Measurements from ENCODE around the gene SNRNP27.
"Not testable (repeated sequence)": the region's sequence is repeated elsewhere in the genome, so short reads cannot be mapped to it uniquely, and the experiment has no call there.

SNRNP27 gene

DNA sequence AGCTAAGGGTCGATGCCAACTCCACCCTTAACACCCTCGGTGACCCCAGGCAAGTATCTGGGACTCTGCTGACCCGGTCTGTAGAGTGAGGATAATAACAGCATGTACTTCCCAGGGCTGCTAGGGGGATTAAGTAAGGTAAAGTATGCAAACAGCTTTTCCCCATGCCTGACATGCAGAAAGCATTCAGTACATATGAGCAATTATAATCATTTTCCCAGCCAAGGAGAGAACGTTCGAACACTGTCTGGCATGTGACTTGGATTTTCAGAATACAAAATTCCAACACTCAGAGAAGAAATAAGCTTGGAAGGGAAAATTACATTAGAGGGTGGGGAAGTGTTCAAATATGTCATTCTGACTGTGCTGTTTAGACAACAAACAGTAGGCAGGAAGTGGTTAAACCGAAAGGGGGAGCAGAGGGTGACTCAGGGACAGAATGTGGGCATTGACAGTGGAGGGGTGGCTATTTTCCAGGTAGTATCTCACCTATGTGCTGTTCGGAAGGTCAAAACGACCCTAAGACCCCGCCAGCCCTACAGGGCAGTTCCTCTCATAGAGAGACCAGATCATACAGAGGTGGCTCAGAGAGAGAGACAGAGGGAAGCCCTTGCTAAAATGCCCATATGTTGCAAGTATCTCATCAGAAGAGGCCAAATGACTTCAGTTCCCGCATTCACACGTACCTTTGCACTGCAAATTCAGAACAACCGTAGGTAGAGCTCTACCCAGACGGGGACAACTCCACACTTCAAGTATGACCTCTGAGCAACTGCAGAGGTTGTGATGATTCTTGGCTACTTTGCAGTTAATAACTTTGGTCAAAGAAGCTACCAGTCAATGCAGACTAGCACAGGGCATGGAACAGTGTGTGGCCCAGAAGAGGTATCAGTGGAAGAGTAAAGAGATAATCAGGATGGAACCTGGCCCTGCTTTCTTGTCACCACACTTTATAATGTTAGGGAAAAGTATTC, 52.9 kb downstream of the SNRNP27 start:
- Histone ChIP-seq H3K4me1 (ENCODE audit: insufficient read depth, low read length) (peaks cover 5% of the 10 kb centered on the region; the same call in 1 of the 2 replicates), H3K9ac (ENCODE audit: low read depth, low read length) (no peak overlapping the region), H3K9me3 (ENCODE audit: control insufficient read depth, insufficient read depth, low read length) (no peaks in the 10 kb centered on the region), H3K36me3 (ENCODE audit: insufficient read depth, low read length) (no peaks in the 10 kb centered on the region)

DNA sequence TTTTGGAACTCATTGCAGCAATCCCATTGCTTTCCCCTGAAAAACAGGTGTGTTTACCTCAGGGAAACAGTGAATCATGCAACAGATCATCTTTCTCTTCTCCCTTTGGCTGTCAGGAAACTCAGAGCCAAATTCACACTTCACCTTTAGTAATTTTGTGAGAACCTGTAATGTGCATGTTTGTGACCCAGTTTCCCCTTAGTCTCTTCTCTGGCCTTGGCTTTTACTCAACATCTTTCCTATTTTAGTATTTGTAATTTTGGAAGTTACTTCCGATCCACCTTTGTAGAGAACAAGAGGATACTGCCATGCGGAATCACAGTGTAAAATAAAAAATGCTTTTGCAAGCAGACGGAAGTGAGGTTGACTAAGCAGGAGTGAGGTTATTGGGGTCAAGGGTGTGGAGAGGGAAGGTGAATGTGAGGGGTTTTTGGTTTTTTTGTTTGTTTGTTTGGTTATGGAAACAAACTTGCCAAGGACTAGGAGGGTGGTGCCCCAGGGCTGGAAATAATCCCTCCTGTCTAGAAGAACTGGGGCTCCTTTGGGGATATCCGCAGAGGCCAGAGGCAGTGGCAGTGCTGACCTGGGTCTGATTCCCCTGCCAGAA, 53.7 kb downstream of the SNRNP27 start:
- peaks cover 5% of the 10 kb centered on the region; the same call in 1 of the 2 replicates for H3K4me1 ChIP-seq (ENCODE audit: insufficient read depth, low read length)
- no peaks in the 10 kb centered on the region for H3K9me3 ChIP-seq (ENCODE audit: control insufficient read depth, insufficient read depth, low read length)
- H3K9ac ChIP-seq (ENCODE audit: low read depth, low read length) = no peak overlapping the region
- H3K36me3 ChIP-seq (ENCODE audit: insufficient read depth, low read length) = no peaks in the 10 kb centered on the region

DNA sequence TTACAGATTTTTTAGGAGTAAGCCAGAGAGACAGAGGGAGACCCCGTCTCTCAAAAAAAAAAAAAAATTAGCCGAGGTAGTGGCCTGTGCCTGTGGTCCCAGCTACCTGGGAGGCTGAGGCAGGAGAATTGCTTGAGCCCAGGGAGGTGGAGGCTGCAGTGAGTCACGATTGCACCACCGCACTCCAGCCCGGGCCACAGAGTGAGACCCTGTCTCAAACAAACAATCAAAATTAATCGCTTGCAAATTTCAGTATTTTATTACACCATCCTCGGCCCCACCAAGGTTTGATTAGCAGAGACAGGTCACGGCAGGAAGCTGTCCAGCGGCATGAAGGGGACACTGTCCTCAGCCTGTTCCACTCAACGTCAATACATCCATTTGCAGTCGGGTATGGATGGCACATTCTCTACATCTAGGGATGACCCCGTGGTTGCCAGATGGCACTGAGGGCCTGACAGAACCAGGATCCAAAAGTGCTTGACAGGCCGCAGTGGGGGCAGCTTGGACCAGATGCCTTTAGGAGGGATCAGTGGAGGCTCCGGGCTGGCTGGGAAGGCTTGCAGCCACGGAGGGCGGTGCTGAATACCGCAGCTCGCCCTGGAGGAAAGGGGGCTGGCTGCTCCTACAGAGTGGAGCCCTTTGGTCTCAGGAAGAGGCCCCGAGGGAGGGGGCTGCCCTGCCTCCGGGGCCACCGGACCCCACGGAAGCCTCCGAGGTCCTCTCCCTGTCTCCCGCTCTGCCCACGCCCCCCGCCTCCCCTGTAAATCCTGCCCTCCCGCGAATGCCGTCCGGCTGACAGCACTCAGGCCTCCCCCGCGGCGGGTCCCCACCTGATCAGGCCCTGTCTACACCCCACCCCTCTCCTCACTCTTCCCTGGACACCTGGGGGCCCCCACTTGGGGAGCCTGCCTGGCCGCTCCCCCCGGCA, 54.5 kb downstream of the SNRNP27 start:
- Histone ChIP-seq H3K4me1 (ENCODE audit: insufficient read depth, low read length) (peaks cover 5% of the 10 kb centered on the region; the same call in 1 of the 2 replicates), H3K9me3 (ENCODE audit: control insufficient read depth, insufficient read depth, low read length) (no peaks in the 10 kb centered on the region), H3K36me3 (ENCODE audit: insufficient read depth, low read length) (no peaks in the 10 kb centered on the region), H3K9ac (ENCODE audit: low read depth, low read length) (no peak overlapping the region)

DNA sequence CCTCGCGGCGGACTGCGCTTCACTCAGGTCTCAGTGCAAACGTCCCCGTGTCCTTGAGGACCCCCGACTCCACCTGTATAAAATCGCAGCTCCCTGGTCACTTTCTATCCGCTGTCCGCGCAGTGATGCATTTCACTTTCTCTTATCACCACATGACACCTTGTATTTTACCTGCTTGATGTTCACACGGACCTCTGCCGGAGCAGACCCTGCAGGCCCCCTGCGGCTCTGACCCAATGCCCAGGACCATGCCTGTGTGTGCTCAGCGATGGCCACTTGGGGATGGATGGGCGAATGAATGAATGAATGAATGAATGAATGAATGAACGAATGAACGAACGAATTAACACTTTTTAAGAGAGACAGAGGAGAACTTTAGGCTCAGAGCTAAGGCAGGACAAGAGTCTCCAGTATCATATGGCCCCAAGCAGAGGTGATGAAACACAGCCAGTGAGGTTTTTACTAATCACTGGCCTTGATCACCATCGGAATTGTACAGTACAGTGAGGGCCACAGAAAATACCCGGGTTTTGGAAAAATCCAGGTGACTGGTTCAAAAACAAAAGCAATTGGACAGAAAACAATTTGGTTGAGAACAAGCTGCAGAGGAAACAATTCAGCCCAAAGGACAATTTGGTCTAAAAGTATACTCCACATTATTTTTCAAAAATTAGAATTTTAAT, 55.3 kb downstream of the SNRNP27 start:
- H3K4me1 ChIP-seq (ENCODE audit: insufficient read depth, low read length) = peaks cover 5% of the 10 kb centered on the region; the same call in 1 of the 2 replicates
- no peaks in the 10 kb centered on the region for H3K36me3 ChIP-seq (ENCODE audit: insufficient read depth, low read length)
- no peaks in the 10 kb centered on the region for H3K9me3 ChIP-seq (ENCODE audit: control insufficient read depth, insufficient read depth, low read length)
- H3K9ac ChIP-seq (ENCODE audit: low read depth, low read length) = no peak overlapping the region

DNA sequence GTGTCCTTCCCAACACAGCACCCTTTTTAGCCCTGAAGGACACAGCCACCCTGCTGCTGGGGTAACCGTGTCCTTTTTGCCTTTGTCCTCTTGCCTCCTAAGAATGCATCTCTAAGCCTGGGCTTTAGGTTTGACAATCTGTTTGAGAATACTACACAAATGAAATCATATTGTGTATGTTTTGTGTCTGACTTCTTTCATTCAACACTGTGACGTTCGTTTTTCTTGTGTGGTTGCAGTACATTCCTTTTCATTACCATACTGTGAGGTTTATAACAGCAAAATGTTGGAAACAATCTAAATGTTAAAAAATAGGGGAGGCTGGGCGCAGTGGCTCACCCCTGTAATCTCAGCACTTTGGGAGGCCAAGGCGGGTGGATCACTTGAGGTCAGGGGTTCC, 56.5 kb downstream of the SNRNP27 start:
- H3K4me1 ChIP-seq (ENCODE audit: insufficient read depth, low read length) = peaks cover 5% of the 10 kb centered on the region; the same call in 1 of the 2 replicates
- H3K36me3 ChIP-seq (ENCODE audit: insufficient read depth, low read length) = no peaks in the 10 kb centered on the region
- H3K9ac ChIP-seq (ENCODE audit: low read depth, low read length) = no peak overlapping the region
- H3K9me3 ChIP-seq (ENCODE audit: control insufficient read depth, insufficient read depth, low read length) = no peaks in the 10 kb centered on the region

DNA sequence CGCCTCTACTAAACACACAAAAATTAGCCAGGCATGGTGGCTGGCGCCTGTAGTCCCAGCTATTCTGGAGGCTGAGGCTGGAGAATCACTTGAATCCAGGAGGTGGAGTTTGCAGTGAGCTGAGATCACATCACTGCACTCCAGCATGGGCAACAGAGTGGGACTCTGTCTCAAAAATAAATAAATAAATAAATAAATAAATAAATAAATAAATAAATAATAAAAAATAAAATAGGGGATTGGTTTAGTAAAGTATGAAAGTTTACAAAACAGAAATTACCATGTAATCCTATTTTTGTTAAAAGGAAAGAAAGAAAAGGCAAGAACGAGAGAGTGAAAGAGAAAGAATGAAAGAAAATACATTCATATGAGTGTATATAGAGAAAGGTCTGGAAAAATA, 56.9 kb downstream of the SNRNP27 start:
- H3K36me3 ChIP-seq (ENCODE audit: insufficient read depth, low read length); H3K4me1 ChIP-seq (ENCODE audit: insufficient read depth, low read length); H3K9me3 ChIP-seq (ENCODE audit: control insufficient read depth, insufficient read depth, low read length); H3K9ac ChIP-seq (ENCODE audit: low read depth, low read length): not testable (repeated sequence)

DNA sequence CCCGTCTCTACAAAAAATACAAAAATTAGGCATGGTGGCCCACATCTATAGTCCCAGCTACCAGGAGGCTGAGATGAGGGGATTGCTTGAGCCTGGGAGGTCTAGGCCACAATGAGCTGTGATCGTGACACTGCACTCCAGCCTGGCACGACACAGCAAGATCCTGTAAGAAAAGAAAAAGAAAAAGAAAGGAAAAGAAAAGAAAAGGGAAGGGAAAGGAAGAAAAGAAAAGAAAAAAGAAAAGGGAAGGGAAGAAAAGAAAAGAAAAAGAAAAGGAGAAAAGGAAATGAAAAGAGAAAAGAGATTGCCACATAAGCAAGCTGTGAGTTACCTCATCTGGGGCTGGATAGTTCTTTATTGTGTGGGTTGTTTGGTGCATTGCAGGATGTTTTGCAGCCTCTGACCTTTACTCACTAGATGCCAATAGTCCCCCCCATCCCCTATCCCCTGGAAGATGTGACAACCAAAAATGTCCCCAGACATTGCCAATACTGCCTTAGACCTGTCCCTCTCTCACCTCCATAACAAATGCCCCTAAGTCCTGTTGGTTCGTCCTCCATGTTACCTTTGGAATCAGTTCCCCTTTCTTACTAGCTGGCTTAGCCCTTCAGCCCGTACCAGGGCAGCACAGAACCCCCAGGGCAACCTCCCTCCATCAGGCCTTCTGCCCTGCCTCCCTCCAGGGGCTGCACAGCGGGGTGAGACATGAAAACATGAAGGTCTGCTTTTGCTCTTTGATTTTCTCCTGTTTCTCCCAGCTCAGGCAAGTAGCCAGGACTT, 58.8 kb downstream of the SNRNP27 start:
- H3K9me3 ChIP-seq (ENCODE audit: control insufficient read depth, insufficient read depth, low read length) = no peaks in the 10 kb centered on the region
- H3K9ac ChIP-seq (ENCODE audit: low read depth, low read length) = no peak overlapping the region
- H3K36me3 ChIP-seq (ENCODE audit: insufficient read depth, low read length) = no peaks in the 10 kb centered on the region
- H3K4me1 ChIP-seq (ENCODE audit: insufficient read depth, low read length) = peaks cover 5% of the 10 kb centered on the region; the same call in 1 of the 2 replicates

DNA sequence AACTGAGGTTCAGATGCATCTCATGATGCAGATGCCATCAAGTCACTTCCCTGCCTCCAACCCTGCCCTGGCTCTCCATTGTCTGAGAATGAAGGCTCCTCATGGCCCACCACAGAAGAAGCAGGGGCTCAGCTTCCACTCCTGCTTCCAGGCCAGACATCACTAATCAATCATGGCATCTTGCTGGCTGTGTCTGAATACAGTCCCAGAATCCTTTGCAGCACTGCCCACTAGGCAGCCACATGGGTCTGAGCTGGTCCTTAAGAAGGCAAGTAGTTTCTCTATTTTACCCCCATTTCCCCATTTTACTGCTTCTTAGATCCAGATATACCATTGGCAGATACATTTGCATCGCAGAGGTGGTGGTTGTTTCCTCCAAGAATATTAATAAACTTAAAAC, 60.3 kb downstream of the SNRNP27 start:
- Histone ChIP-seq H3K4me1 (ENCODE audit: insufficient read depth, low read length) (no peaks in the 10 kb centered on the region), H3K9ac (ENCODE audit: low read depth, low read length) (no peak overlapping the region), H3K9me3 (ENCODE audit: control insufficient read depth, insufficient read depth, low read length) (no peaks in the 10 kb centered on the region), H3K36me3 (ENCODE audit: insufficient read depth, low read length) (no peaks in the 10 kb centered on the region)
